IPS-18a (cell line): ENCODE data around the gene IKZF1.
A peak's percentile ranks its signal among the peaks of the same experiment; 100 is the strongest.

Experiments
- H3K27ac ChIP-seq: one replicate; pipeline ENCODE4 v1.5.1; 2013; ENCODE audit warnings: low read length
- H3K27me3 ChIP-seq: one replicate; pipeline ENCODE4 v1.6.1; 2013; ENCODE audit warnings: mild to moderate bottlenecking, low read length; ENCODE audit not compliant: control insufficient read depth, insufficient read depth
- H3K36me3 ChIP-seq: one replicate; pipeline ENCODE4 v1.6.1; 2013; ENCODE audit warnings: low read depth, low read length; ENCODE audit not compliant: control insufficient read depth
- H3K4me1 ChIP-seq: one replicate; pipeline ENCODE4 v1.6.1; 2013; ENCODE audit warnings: low read depth, low read length; ENCODE audit not compliant: control insufficient read depth
- H3K4me3 ChIP-seq: one replicate; pipeline ENCODE4 v1.5.1; 2013; ENCODE audit warnings: low read length
- H3K9ac ChIP-seq: one replicate; pipeline ENCODE4 v1.6.1; 2013; ENCODE audit warnings: mild to moderate bottlenecking, low read length, moderate library complexity
- H3K9me3 ChIP-seq: one replicate; pipeline ENCODE4 v1.6.1; 2013; ENCODE audit warnings: low read depth, low read length; ENCODE audit not compliant: control insufficient read depth

Gene IKZF1

GRCh38 chr7:50431316-50431715 is 126.8 kb downstream of the IKZF1 start:
- Histone ChIP-seq H3K4me3 (no peak overlapping the region), H3K4me1 (no peaks in the 10 kb centered on the region), H3K9me3 (no peaks in the 10 kb centered on the region), H3K27me3 (no peaks in the 10 kb centered on the region), H3K9ac (no peak overlapping the region), H3K36me3 (no peaks in the 10 kb centered on the region), H3K27ac (no peak overlapping the region)

GRCh38 chr7:50431722-50432305 is 127.3 kb downstream of the IKZF1 start:
- H3K9me3 ChIP-seq = no peaks in the 10 kb centered on the region
- no peak overlapping the region for H3K9ac ChIP-seq
- no peaks in the 10 kb centered on the region for H3K36me3 ChIP-seq
- no peaks in the 10 kb centered on the region for H3K4me1 ChIP-seq
- no peak overlapping the region for H3K4me3 ChIP-seq
- no peak overlapping the region for H3K27ac ChIP-seq
- H3K27me3 ChIP-seq = no peaks in the 10 kb centered on the region

- Histone ChIP-seq H3K9me3 (no peaks in the 10 kb centered on the region), H3K36me3 (no peaks in the 10 kb centered on the region), H3K27ac (no peak overlapping the region), H3K9ac (no peak overlapping the region), H3K4me3 (no peak overlapping the region), H3K27me3 (no peaks in the 10 kb centered on the region), H3K4me1 (no peaks in the 10 kb centered on the region)
These were observed 131.8 kb downstream of the IKZF1 start for GRCh38 chr7:50436133-50436806.

- no peak overlapping the region for H3K27ac ChIP-seq
- H3K27me3 ChIP-seq = peaks cover 6% of the 10 kb centered on the region
- no peak overlapping the region for H3K4me3 ChIP-seq
- no peaks in the 10 kb centered on the region for H3K9me3 ChIP-seq
- no peak overlapping the region for H3K9ac ChIP-seq
- H3K36me3 ChIP-seq = peaks cover 7% of the 10 kb centered on the region
- H3K4me1 ChIP-seq = peaks cover 8% of the 10 kb centered on the region
These were observed 142.0 kb downstream of the IKZF1 start for GRCh38 chr7:50446542-50446960.

GRCh38 chr7:50448823-50449222 is 144.3 kb downstream of the IKZF1 start:
- Histone ChIP-seq H3K9me3 (no peaks in the 10 kb centered on the region), H3K4me3 (no peak overlapping the region), H3K36me3 (peaks cover 7% of the 10 kb centered on the region), H3K27me3 (peaks cover 6% of the 10 kb centered on the region), H3K9ac (no peak overlapping the region), H3K4me1 (peaks cover 8% of the 10 kb centered on the region), H3K27ac (no peak overlapping the region)

- peaks cover 7% of the 10 kb centered on the region for H3K36me3 ChIP-seq
- H3K27ac ChIP-seq = no peak overlapping the region
- peaks cover 8% of the 10 kb centered on the region for H3K4me1 ChIP-seq
- peak overlapping the region; percentile 31 for H3K9ac ChIP-seq
- no peaks in the 10 kb centered on the region for H3K9me3 ChIP-seq
- H3K4me3 ChIP-seq = peak overlapping the region; percentile 52
- H3K27me3 ChIP-seq = peaks cover 6% of the 10 kb centered on the region
These were observed 145.0 kb downstream of the IKZF1 start for GRCh38 chr7:50449501-50449880.

- Histone ChIP-seq H3K9ac (peak within 1 kb of the TSS; percentile 31), H3K4me1 (peaks cover 8% of the 10 kb centered on the region), H3K27ac (no peak within 1 kb of the TSS), H3K4me3 (peak within 1 kb of the TSS; percentile 52), H3K36me3 (peaks cover 7% of the 10 kb centered on the region), H3K9me3 (no peaks in the 10 kb centered on the region), H3K27me3 (peaks cover 6% of the 10 kb centered on the region)
These were observed 145.5 kb downstream of the IKZF1 start, which contains the start of gene FIGNL1 for GRCh38 chr7:50449881-50450589. Gene FIGNL1 (minus strand): TSS chr7:50450350. CDS start chr7:50447287, 3,063 bp downstream.

GRCh38 chr7:50450590-50451032 is 146.1 kb downstream of the IKZF1 start:
- Histone ChIP-seq H3K4me1 (peaks cover 8% of the 10 kb centered on the region), H3K36me3 (peaks cover 7% of the 10 kb centered on the region), H3K4me3 (peak overlapping the region; percentile 52), H3K9me3 (no peaks in the 10 kb centered on the region), H3K27me3 (peaks cover 6% of the 10 kb centered on the region), H3K27ac (no peak overlapping the region), H3K9ac (no peak overlapping the region)
